ENCODE measurements around the gene TSSC4.

GRCh38 chr11:2453436-2453835 lies 52.9 kb downstream of the TSSC4 start:
- TF ChIP-seq CTCF (IDR thresholded peaks at IDR 0.05) (no peak), POLR2A (IDR thresholded peaks at IDR 0.05) (no peak)

Data from gastroesophageal sphincter (tissue), 3 donors.